Fibroblast of lung (primary cell): ENCODE results near the gene TOR1B.

Experiments used
- CTCF ChIP-seq, 2 donors: IDR thresholded peaks in 1 of 2; conservative IDR thresholded peaks in 1 of 2; 1 replicate in 1 of 2; 2 replicates in 1 of 2; pipeline ENCODE4 v1.5.1; 2011 to 2012; ENCODE audit warnings: low read length in 2 of 2, control low read depth in 1 of 2, inconsistent platforms in 1 of 2, low read depth in 1 of 2, mild to moderate bottlenecking in 1 of 2
- EZH2 ChIP-seq: IDR thresholded peaks from 2 replicates; pipeline ENCODE4 v1.5.1; 2012; ENCODE audit warnings: low read length, control low read depth, mild to moderate bottlenecking; ENCODE audit errors: missing control alignments

- no peak for TF ChIP-seq CTCF (conservative IDR thresholded peaks at IDR 0.05 in 1 of 2, IDR thresholded peaks at IDR 0.05 in 1 of 2; ENCODE audit: low read depth in 1 of 2, low read length in 2 of 2)
- TF ChIP-seq EZH2 = no peak
These were observed 38.1 kb downstream of the TOR1B start for GRCh38 chr9:129841071-129841470.
